ENCODE data around the gene MSI2.

DNA sequence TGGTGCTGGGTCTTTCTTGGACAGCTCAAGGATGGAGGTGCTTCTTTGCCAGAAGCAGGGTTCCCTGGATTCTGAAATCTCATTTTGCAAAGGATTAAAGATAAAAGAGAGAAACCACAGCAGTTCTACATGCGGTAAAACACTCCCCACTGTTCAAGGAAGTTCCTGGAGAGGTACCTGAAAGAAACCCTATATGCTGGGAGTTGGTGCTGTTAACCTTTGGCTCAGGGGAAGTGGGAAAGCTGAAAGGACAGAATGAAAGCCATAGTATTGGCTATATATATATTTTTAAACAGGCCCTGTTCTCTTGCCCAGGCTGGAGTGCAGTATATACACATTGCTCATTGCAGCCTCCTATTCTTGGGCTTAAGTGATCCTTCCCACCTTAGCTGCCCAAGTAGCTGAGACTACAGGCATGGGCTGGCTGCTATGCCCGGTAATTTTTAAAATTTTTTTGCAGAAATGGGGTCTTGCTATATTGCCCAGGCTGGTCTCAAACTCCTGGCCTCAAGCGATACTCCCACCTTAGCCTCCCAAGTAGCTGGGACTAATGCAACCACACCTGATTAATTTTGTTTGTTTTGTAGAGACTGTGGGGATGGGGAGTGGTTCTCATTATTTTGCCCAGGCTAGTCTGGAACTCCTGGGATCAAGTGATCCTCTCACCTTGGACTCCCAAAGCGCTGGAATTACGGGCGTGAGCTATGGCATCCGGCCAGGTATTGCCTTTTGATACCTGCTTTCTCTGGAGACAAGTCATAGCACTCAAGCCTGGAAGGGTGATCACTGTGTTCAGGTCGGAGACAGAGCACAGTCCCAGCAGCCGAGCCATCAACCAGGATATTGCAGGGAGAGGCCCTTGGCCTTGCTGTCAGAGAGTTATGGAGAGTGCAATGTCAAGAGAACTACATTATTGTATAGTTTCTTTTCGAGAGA is 55.2 kb downstream of the MSI2 start:
- TF ChIP-seq POLR2A (IDR thresholded peaks at IDR 0.05) = no peak
- no peak for TF ChIP-seq CTCF (IDR thresholded peaks at IDR 0.05)
